Subcutaneous adipose tissue (tissue), 4 donors: ENCODE measurements around the gene C1orf159. TPM values are rescaled to one million over a fixed set of nuclear protein-coding genes. Genes with fewer than 3 reads are reported as not detected.

Source experiments
- total RNA-seq, 4 donors: library from RNA; depleted of rRNA; stranded (reverse); fragments of >200 nt; gene quantifications; one replicate each; pipeline ENCODE4 v1.1.0, GENCODE V29; 2016
- TF ChIP-seq, protein P1 (sequence below): fragments of 450-650 bp; IDR thresholded peaks from one replicate; pipeline ENCODE4 v1.5.1; 2016; ENCODE audit warnings: low read depth, mild to moderate bottlenecking, control low read depth, antibody characterized with exemption, moderate library complexity

Gene C1orf159
- total RNA-seq, 4 donors from 2014 or later, result 3.7 to 14.7 (median 7.2) TPM

DNA sequence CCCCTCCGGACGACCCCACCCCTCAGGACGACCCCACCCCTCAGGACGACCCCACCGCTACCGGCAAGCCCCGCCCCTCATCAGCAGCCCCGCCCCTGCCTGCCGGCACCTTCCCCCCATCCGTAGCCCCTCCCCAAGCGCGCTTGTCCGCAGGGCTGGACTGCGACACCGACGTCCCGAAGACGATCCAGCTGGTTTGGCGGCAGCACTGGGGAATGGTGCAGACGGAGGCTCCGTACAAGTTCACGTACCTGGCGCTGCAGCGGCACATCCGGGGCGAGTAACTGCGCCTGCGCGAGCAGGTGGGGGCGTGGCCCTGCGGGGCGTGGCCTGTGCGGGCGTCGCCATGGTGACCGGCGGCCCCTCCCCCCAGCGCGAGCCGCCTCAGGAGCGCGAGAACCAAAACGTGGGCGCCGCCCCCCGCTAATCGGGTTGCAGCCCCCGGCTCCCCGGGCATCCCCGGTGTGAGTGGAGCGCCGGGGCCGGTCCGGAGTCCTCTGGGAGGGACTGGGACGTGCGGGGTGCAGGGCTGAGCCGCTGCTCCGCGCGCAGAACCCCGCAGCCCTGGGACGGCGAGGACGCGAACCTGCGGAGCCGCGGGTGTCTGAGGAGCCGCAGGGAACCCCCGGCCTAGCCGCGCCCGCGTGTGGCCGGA lies 46.7 kb downstream of the C1orf159 start:
- TF ChIP-seq, protein P1, sequence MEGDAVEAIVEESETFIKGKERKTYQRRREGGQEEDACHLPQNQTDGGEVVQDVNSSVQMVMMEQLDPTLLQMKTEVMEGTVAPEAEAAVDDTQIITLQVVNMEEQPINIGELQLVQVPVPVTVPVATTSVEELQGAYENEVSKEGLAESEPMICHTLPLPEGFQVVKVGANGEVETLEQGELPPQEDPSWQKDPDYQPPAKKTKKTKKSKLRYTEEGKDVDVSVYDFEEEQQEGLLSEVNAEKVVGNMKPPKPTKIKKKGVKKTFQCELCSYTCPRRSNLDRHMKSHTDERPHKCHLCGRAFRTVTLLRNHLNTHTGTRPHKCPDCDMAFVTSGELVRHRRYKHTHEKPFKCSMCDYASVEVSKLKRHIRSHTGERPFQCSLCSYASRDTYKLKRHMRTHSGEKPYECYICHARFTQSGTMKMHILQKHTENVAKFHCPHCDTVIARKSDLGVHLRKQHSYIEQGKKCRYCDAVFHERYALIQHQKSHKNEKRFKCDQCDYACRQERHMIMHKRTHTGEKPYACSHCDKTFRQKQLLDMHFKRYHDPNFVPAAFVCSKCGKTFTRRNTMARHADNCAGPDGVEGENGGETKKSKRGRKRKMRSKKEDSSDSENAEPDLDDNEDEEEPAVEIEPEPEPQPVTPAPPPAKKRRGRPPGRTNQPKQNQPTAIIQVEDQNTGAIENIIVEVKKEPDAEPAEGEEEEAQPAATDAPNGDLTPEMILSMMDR, result no peak

DNA sequence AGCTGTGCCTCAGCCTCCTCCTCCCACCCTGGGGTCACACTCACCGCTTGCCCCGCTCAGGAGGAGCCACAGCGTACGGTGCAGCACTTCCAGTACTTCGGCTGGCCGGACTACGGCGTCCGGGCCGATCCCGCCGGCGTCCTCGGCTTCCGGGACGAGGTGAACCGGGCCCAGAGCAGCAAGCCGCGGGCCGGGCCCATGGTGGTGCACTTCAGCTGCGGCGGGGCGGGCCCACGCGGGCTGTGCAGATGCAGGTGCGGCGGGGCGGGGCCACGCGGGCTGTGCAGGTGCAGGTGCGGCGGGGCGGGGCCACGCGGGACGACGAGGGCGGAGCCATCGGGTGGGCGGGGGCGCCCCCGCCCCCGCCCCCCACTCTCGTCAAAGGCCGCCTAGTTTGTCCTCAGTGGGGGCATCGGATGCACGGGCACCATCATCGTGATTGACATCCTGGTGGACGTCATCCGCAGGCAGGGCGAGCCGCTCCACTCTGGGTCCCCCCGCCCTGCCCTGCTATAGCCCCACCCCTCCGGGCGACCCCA lies 47.3 kb downstream of the C1orf159 start:
- TF ChIP-seq, protein P1, result no peak

DNA sequence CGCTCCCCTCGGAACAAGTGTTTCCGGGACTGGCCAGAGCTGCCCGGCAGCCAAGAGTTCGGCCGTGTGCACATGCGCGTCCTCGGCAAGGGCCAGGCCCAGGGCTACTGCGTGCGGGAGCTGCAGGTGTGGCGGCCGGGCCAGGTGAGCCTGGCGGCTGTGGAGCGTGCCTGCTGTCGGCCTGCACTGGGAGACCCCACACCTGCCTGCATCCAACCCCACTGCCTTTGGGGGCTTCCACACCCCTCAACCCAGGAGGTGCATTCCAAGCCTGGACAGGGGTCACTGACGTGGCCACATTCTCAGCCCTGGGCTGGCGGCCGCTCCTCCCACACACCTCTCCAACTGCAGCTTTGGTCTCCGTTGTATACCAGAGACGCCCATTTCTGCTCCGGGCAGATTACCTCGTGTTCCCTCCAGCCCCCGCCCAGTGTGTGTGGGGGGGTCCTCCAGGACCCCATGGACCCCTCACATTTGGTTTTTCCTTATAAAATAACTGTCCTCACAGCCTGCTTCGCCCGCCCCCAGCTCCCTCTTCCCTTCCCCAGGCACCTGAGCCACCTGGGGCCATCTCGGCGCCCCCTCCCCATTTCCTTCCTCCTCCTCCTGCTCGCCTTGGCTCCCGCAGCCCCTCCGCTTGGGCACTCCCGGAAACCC lies 47.9 kb downstream of the C1orf159 start:
- TF ChIP-seq, protein P1, result no peak

DNA sequence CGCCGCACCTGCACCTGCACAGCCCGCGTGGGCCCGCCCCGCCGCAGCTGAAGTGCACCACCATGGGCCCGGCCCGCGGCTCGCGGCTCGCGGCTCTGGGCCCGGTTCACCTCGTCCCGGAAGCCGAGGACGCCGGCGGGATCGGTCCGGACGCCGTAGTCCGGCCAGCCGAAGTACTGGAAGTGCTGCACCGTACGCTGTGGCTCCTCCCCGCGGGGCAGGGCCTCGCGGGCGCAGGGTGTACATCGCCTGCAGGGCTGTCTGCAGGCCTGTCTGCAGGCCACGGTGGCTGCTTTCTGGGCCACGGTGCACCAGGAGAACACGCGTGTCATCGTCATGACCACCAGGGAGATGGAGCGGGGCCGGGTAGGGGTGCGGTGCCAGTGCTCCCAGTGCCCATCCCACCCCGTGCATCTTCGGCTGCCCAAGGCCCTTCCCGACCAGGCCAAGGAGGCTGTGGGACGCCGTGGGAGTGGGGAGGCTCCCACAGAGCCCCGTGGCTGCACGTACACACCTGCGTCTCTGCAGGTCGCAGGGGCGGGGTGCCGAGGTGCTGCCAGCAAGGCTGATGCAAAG lies 48.5 kb downstream of the C1orf159 start:
- TF ChIP-seq, protein P1, result no peak

DNA sequence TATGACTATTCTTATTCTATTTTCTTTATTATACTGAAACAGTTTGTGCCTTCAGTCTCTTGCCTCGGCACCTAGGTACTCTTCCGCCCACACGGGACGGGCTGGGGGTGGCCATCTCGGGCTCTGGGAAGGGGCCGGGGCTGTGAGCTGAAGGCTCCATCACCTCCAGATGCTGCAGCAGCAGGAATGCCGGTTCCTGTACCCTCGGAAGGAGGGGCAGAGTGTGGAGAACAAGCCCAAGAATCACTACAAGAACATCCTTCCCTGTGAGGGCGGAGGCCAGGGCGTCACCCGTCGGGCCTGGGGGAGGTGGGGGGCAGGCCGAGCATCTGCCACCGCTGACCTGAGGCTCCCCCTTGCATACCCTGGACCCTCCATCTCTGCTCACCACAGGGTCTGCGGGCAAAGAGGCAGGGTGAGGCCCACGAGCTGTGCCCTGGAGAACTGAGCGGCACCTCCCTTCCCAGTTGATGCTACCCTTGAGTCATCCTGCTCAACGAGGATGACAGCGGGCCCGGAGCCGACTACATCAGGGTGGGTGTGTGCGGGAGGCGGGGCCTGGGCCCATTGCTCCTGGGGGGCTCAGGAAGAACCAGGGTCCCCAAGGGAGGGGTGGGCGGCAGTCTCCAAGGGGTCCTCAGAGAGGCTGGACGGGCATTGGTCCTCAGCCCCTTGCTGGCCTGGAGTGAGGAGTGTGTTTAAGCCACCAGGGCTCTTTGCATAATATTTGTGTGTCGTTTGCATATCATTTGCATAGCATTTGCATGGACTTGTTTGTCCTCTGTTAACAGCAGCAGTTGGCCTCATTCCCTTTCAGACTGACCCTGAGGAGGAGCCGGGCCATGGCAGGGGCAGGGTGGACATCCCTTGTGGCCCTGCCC lies 49.2 kb downstream of the C1orf159 start:
- TF ChIP-seq, protein P1, result no peak

DNA sequence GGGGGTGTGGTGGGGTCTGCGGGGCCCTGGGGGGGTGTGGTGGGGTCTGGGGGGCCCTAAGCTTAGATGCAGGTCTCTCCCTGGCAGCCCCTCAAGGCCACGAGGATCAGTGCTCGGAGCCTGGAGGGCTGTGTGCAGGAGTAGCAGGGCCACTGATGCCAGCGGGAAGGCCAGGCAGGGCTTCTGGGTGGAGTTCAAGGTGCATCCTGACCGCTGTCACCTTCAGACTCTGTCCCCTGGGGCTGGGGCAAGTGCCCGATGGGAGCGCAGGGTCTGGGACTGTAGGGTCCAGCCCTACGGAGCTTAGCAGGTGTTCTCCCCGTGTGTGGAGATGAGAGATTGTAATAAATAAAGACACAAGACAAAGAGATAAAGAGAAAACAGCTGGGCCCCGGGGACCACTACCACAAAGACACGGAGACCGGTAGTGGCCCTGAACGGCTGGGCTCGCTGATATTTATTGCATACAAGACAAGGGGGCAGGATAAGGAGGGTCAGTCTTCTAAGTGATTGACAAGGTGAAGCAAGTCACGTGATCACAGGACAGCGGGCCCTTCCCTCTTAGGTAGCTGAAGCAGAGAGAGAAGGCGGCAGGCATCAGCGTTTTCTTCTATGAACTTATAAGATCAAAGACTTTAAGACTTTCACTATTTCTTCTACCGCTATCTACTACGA lies 50.5 kb downstream of the C1orf159 start:
- TF ChIP-seq, protein P1, result no peak
